ENCODE results near the gene GRHL3. TPM values are rescaled to one million over a fixed set of nuclear protein-coding genes. Genes with fewer than 3 reads are reported as not detected.

GRHL3 gene
- total and polyA plus RNA-seq, 10 of the 15 experiments (the other 5 are each of a cell fraction or from before 2014, with no cell fraction given), result 0.07 to 0.87 (median 0.34) TPM

DNA sequence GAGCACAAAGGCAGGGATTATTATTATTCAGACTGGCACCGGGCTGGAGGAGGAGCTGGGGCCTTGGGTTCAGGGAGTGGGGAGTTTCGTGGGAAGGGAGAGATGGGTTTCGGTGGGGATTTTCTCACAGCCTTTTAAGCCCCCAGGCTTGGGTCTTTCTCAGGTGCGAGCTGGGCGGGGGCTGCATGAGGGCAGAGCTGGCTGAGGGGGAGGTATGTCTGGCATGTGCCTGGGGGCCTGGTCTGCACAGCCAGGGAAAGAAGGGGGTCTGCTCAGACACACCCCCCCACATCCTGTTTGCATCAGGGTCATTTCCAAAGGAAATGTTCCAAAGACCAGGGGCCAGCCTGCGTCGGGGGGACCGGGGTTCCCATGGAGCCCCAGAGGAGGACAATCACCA, 21.6 kb downstream of the GRHL3 start:
- WGBS (ENCODE audit: insufficient coverage, insufficient replicate concordance, low lambda C conversion rate, missing lambda C conversion rate), result 28% methylated on average over 8 of the region's 8 CpGs
- Histone ChIP-seq H3K27me3 (replicated peaks in 1 of 2; ENCODE audit: control insufficient read depth in 2 of 2, insufficient read depth in 2 of 2, low read length in 1 of 2) (peaks cover 0 to 4% of the 10 kb centered on the region in 2 experiments; a peak in 2 of 4 replicates), H3K9ac (ENCODE audit: control insufficient read depth, insufficient read depth, low read length) (no peak overlapping the region), H3K36me3 (ENCODE audit: control insufficient read depth in 2 of 2, insufficient read depth in 2 of 2, low read length in 1 of 2) (no peaks in the 10 kb centered on the region), H3K4me1 (ENCODE audit: control insufficient read depth, insufficient read depth, low read length) (no peaks in the 10 kb centered on the region), H4K20me1 (ENCODE audit: control insufficient read depth, insufficient read depth) (peaks cover 2% of the 10 kb centered on the region; the same call in 1 of the 2 replicates), H3K27ac (ENCODE audit: control insufficient read depth, insufficient read depth) (no peak overlapping the region), H3K4me3 (no peak overlapping the region), H3K4me2 (ENCODE audit: control insufficient read depth, insufficient read depth) (no peak overlapping the region), H3K9me3 (replicated peaks; ENCODE audit: control insufficient read depth, insufficient read depth, low read length) (no peaks in the 10 kb centered on the region), H3K79me2 (ENCODE audit: control insufficient read depth, insufficient read depth, low read length) (no peaks in the 10 kb centered on the region), H2AFZ (ENCODE audit: control insufficient read depth, low read depth, low read length) (no peak overlapping the region)
- in situ Hi-C loops (cut with MboI) (no loop called here), intact Hi-C loops (cut with micrococcal nuclease; ENCODE audit: unreplicated experiment) (no loop called here)
- ChIA-PET CTCF (no interaction called here), RAD21 (ENCODE audit: unreplicated experiment) (no interaction called here), SMC1A (ENCODE audit: uncharacterized antibody, unreplicated experiment) (no interaction called here), POLR2A (no interaction called here)
- no peak for ATAC-seq
- no peak for DNase-seq (ENCODE audit: low read depth, low spot score)
- no peak for FAIRE-seq
- no TSS peak for BruUV-seq (replicated peaks)
- TF ChIP-seq TCF12 (IDR thresholded peaks at IDR 0.05; ENCODE audit: low read depth, low read length), result no peak
- TF ChIP-seq, protein P1, sequence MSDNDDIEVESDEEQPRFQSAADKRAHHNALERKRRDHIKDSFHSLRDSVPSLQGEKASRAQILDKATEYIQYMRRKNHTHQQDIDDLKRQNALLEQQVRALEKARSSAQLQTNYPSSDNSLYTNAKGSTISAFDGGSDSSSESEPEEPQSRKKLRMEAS (IDR thresholded peaks at IDR 0.05; ENCODE audit: low read depth, low read length), result no peak
- TF ChIP-seq, protein P2, sequence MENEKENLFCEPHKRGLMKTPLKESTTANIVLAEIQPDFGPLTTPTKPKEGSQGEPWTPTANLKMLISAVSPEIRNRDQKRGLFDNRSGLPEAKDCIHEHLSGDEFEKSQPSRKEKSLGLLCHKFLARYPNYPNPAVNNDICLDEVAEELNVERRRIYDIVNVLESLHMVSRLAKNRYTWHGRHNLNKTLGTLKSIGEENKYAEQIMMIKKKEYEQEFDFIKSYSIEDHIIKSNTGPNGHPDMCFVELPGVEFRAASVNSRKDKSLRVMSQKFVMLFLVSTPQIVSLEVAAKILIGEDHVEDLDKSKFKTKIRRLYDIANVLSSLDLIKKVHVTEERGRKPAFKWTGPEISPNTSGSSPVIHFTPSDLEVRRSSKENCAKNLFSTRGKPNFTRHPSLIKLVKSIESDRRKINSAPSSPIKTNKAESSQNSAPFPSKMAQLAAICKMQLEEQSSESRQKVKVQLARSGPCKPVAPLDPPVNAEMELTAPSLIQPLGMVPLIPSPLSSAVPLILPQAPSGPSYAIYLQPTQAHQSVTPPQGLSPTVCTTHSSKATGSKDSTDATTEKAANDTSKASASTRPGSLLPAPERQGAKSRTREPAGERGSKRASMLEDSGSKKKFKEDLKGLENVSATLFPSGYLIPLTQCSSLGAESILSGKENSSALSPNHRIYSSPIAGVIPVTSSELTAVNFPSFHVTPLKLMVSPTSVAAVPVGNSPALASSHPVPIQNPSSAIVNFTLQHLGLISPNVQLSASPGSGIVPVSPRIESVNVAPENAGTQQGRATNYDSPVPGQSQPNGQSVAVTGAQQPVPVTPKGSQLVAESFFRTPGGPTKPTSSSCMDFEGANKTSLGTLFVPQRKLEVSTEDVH (IDR thresholded peaks at IDR 0.05; ENCODE audit: low read depth, partially characterized antibody), result no peak
- TF ChIP-seq CBX5 (IDR thresholded peaks at IDR 0.05; ENCODE audit: low read depth), result no peak
- TF ChIP-seq EGR1 (IDR thresholded peaks at IDR 0.05; ENCODE audit: borderline replicate concordance in 1 of 2, low read depth in 2 of 2, low read length in 2 of 2), result no peak
- no peak for TF ChIP-seq MTA3 (IDR thresholded peaks at IDR 0.05; ENCODE audit: borderline replicate concordance, low read length)
- TF ChIP-seq, protein P3, sequence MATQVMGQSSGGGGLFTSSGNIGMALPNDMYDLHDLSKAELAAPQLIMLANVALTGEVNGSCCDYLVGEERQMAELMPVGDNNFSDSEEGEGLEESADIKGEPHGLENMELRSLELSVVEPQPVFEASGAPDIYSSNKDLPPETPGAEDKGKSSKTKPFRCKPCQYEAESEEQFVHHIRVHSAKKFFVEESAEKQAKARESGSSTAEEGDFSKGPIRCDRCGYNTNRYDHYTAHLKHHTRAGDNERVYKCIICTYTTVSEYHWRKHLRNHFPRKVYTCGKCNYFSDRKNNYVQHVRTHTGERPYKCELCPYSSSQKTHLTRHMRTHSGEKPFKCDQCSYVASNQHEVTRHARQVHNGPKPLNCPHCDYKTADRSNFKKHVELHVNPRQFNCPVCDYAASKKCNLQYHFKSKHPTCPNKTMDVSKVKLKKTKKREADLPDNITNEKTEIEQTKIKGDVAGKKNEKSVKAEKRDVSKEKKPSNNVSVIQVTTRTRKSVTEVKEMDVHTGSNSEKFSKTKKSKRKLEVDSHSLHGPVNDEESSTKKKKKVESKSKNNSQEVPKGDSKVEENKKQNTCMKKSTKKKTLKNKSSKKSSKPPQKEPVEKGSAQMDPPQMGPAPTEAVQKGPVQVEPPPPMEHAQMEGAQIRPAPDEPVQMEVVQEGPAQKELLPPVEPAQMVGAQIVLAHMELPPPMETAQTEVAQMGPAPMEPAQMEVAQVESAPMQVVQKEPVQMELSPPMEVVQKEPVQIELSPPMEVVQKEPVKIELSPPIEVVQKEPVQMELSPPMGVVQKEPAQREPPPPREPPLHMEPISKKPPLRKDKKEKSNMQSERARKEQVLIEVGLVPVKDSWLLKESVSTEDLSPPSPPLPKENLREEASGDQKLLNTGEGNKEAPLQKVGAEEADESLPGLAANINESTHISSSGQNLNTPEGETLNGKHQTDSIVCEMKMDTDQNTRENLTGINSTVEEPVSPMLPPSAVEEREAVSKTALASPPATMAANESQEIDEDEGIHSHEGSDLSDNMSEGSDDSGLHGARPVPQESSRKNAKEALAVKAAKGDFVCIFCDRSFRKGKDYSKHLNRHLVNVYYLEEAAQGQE (IDR thresholded peaks at IDR 0.05; ENCODE audit: low read depth, low read length), result no peak
- TF ChIP-seq, protein P4, sequence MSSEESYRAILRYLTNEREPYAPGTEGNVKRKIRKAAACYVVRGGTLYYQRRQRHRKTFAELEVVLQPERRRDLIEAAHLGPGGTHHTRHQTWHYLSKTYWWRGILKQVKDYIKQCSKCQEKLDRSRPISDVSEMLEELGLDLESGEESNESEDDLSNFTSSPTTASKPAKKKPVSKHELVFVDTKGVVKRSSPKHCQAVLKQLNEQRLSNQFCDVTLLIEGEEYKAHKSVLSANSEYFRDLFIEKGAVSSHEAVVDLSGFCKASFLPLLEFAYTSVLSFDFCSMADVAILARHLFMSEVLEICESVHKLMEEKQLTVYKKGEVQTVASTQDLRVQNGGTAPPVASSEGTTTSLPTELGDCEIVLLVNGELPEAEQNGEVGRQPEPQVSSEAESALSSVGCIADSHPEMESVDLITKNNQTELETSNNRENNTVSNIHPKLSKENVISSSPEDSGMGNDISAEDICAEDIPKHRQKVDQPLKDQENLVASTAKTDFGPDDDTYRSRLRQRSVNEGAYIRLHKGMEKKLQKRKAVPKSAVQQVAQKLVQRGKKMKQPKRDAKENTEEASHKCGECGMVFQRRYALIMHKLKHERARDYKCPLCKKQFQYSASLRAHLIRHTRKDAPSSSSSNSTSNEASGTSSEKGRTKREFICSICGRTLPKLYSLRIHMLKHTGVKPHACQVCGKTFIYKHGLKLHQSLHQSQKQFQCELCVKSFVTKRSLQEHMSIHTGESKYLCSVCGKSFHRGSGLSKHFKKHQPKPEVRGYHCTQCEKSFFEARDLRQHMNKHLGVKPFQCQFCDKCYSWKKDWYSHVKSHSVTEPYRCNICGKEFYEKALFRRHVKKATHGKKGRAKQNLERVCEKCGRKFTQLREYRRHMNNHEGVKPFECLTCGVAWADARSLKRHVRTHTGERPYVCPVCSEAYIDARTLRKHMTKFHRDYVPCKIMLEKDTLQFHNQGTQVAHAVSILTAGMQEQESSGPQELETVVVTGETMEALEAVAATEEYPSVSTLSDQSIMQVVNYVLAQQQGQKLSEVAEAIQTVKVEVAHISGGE (CRISPR knock-in tag; IDR thresholded peaks at IDR 0.05), result no peak
- no peak for TF ChIP-seq JUNB (IDR thresholded peaks at IDR 0.05)
- no peak for TF ChIP-seq SIX5 (IDR thresholded peaks at IDR 0.05; ENCODE audit: low read depth, low read length, severe bottlenecking)
- no peak for TF ChIP-seq STAT1 (conservative IDR thresholded peaks at IDR 0.05)
- no peak for TF ChIP-seq ZNF274 (IDR thresholded peaks at IDR 0.05; ENCODE audit: insufficient read depth, insufficient read length)
- no peak for TF ChIP-seq GABPA (IDR thresholded peaks at IDR 0.05; ENCODE audit: low read depth)
- TF ChIP-seq BRCA1 (IDR thresholded peaks at IDR 0.05; ENCODE audit: low read depth, low read length), result no peak
- no peak for TF ChIP-seq MYB (IDR thresholded peaks at IDR 0.05; ENCODE audit: borderline replicate concordance, low read depth, low read length)
- TF ChIP-seq ZSCAN29 (IDR thresholded peaks at IDR 0.05), result no peak
